Measurements from ENCODE around the gene PDK2.

PDK2 gene

GRCh38 chr17:50094753-50095619 is at the start of gene PDK2:
Gene PDK2 (plus strand): TSS chr17:50095351. CDS start chr17:50095436, 85 bp downstream.
- peak; percentile 98 for DNase-seq

GRCh38 chr17:50046179-50046578 is 49.0 kb upstream of the PDK2 start:
- no peak for DNase-seq

GRCh38 chr17:50046667-50047066 is 48.5 kb upstream of the PDK2 start:
- DNase-seq = no peak

- DNase-seq = no peak
Measured at GRCh38 chr17:50047083-50047482, 48.1 kb upstream of the PDK2 start.

- no peak for DNase-seq
Measured at GRCh38 chr17:50047488-50048126, 47.5 kb upstream of the PDK2 start.

GRCh38 chr17:50048146-50048720 is 46.9 kb upstream of the PDK2 start:
- DNase-seq = no peak

- DNase-seq = no peak
Measured at GRCh38 chr17:50048988-50049387, 46.2 kb upstream of the PDK2 start.

GRCh38 chr17:50049636-50050035 is 45.5 kb upstream of the PDK2 start:
- peak; percentile 45 for DNase-seq

GRCh38 chr17:50050431-50051032 is 44.6 kb upstream of the PDK2 start:
- DNase-seq = no peak

- DNase-seq = peak; percentile 56
Measured at GRCh38 chr17:50051082-50051576, 44.0 kb upstream of the PDK2 start.

- no peak for DNase-seq
Measured at GRCh38 chr17:50051606-50052005, 43.5 kb upstream of the PDK2 start.

- DNase-seq = no peak
Measured at GRCh38 chr17:50052241-50052796, 42.8 kb upstream of the PDK2 start.

- DNase-seq = no peak
Measured at GRCh38 chr17:50052822-50053653, 42.1 kb upstream of the PDK2 start.

- DNase-seq = no peak
Measured at GRCh38 chr17:50053654-50053960, 41.5 kb upstream of the PDK2 start.

GRCh38 chr17:50055055-50055425 is 40.1 kb upstream of the PDK2 start:
- DNase-seq = peak; percentile 77

- DNase-seq = peak; percentile 88
Measured at GRCh38 chr17:50055426-50056216, 39.5 kb upstream of the PDK2 start, which contains the start of gene ITGA3. Gene ITGA3 (plus strand): TSS chr17:50056110. CDS start chr17:50056440, 330 bp downstream.

GRCh38 chr17:50056217-50056960 is 38.8 kb upstream of the PDK2 start:
- peak; percentile 83 for DNase-seq

- peak; percentile 34 for DNase-seq
Measured at GRCh38 chr17:50056961-50057330, 38.2 kb upstream of the PDK2 start.

GRCh38 chr17:50057521-50057991 is 37.6 kb upstream of the PDK2 start:
- peak; percentile 50 for DNase-seq

- DNase-seq = no peak
Measured at GRCh38 chr17:50058296-50058953, 36.7 kb upstream of the PDK2 start.

All from RPMI8226 (cell line).